HEK293 (cell line): ENCODE measurements around the gene ASNSD1.

Experiments
- CTCF ChIA-PET: fragments of 350-600 bp; formaldehyde crosslinking; extraction: SDS; loops from one replicate; lab custom pipeline; 2021; ENCODE audit warnings: antibody characterized with exemption; lab: Yijun Ruan, JAX
- POLR2A ChIA-PET: fragments of 300-600 bp; formaldehyde crosslinking; extraction: SDS; loops from one replicate; lab custom pipeline; 2020; ENCODE audit warnings: antibody characterized with exemption, inconsistent platforms; lab: Yijun Ruan, JAX
- H3K27ac ChIP-seq: fragments of 200-500 bp; sonication (Bioruptor generic); 2 replicates; pipeline ENCODE4 v1.5.1; 2014; ENCODE audit warnings: low read depth, low read length, control low read depth, inconsistent platforms; ENCODE audit errors: extremely low read depth
- H3K36me3 ChIP-seq, 2 experiments: fragments of 200-500 bp in 1 of 2; sonication (Bioruptor generic) in 1 of 2; 1 replicate in 1 of 2; 2 replicates in 1 of 2; pipeline ENCODE4 v1.5.1; 2014 to 2017; ENCODE audit warnings: inconsistent platforms in 2 of 2, low read length in 2 of 2; ENCODE audit not compliant: control insufficient read depth in 2 of 2, insufficient read depth in 1 of 2
- H3K4me1 ChIP-seq: fragments of 200-500 bp; sonication (Bioruptor generic); 2 replicates; pipeline ENCODE4 v1.5.1; 2014; ENCODE audit warnings: mild to moderate bottlenecking, low read length, inconsistent platforms; ENCODE audit not compliant: control insufficient read depth, insufficient read depth
- H3K4me3 ChIP-seq: 2 replicates; pipeline ENCODE4 v1.5.1; 2011; ENCODE audit warnings: low read depth, mild to moderate bottlenecking, control low read depth, low read length, moderate library complexity
- H3K9me3 ChIP-seq: fragments of 200-500 bp; sonication (Bioruptor generic); 2 replicates; pipeline ENCODE4 v1.5.1; 2014; ENCODE audit warnings: low read depth, low read length, inconsistent platforms; ENCODE audit not compliant: control insufficient read depth, insufficient read depth
- HOXD13 ChIP-seq: sonication (generic); formaldehyde crosslinking; IDR thresholded peaks from 2 replicates; pipeline ENCODE4 v1.8.0; 2022; ENCODE audit warnings: missing genetic modification reagents, borderline replicate concordance
- KLF17 ChIP-seq: fragments of 450-650 bp; formaldehyde crosslinking; IDR thresholded peaks from 2 replicates; pipeline ENCODE4 v1.5.1; 2016; ENCODE audit warnings: missing biosample characterization, missing genetic modification characterization
- MYNN ChIP-seq: fragments of 450-650 bp; formaldehyde crosslinking; IDR thresholded peaks from 2 replicates; pipeline ENCODE4 v1.5.1; 2016; ENCODE audit warnings: missing biosample characterization, missing genetic modification characterization, borderline replicate concordance
- PBX3 ChIP-seq: sonication (generic); formaldehyde crosslinking; IDR thresholded peaks from 2 replicates; pipeline ENCODE4 v1.8.1; 2022; ENCODE audit warnings: mild to moderate bottlenecking, moderate library complexity, missing genetic modification reagents
- SCRT2 ChIP-seq: fragments of 450-650 bp; formaldehyde crosslinking; IDR thresholded peaks from 2 replicates; pipeline ENCODE4 v1.5.1; 2016; ENCODE audit warnings: missing biosample characterization, missing genetic modification characterization
- ZBTB8A ChIP-seq: fragments of 450-650 bp; formaldehyde crosslinking; IDR thresholded peaks from 2 replicates; pipeline ENCODE4 v1.5.1; 2016; ENCODE audit warnings: missing biosample characterization, missing genetic modification characterization
- ZNF10 ChIP-seq: fragments of 450-650 bp; formaldehyde crosslinking; IDR thresholded peaks from 2 replicates; pipeline ENCODE4 v1.5.1; 2017; ENCODE audit warnings: missing biosample characterization, missing genetic modification characterization
- ZNF114 ChIP-seq: fragments of 450-650 bp; formaldehyde crosslinking; IDR thresholded peaks from 2 replicates; pipeline ENCODE4 v1.5.0; 2017; ENCODE audit warnings: missing biosample characterization, missing genetic modification characterization
- ZNF121 ChIP-seq: fragments of 450-650 bp; formaldehyde crosslinking; IDR thresholded peaks from 2 replicates; pipeline ENCODE4 v1.5.1; 2016; ENCODE audit warnings: missing biosample characterization, missing genetic modification characterization
- ZNF132 ChIP-seq: fragments of 450-650 bp; formaldehyde crosslinking; IDR thresholded peaks from 2 replicates; pipeline ENCODE4 v1.5.1; 2017; ENCODE audit warnings: missing biosample characterization, missing genetic modification characterization, borderline replicate concordance
- ZNF133 ChIP-seq: fragments of 450-650 bp; formaldehyde crosslinking; IDR thresholded peaks from 2 replicates; pipeline ENCODE4 v1.5.1; 2016; ENCODE audit warnings: missing biosample characterization, missing genetic modification characterization
- ZNF146 ChIP-seq: fragments of 450-650 bp; formaldehyde crosslinking; IDR thresholded peaks from 2 replicates; pipeline ENCODE4 v1.5.1; 2016; ENCODE audit warnings: missing biosample characterization, missing genetic modification characterization
- ZNF174 ChIP-seq: fragments of 450-650 bp; formaldehyde crosslinking; IDR thresholded peaks from 2 replicates; pipeline ENCODE4 v1.5.0; 2017; ENCODE audit warnings: missing biosample characterization, mild to moderate bottlenecking, missing genetic modification characterization
- ZNF211 ChIP-seq: fragments of 450-650 bp; formaldehyde crosslinking; IDR thresholded peaks from 2 replicates; pipeline ENCODE4 v1.5.1; 2016; ENCODE audit warnings: low read depth, missing biosample characterization, missing genetic modification characterization
- ZNF24 ChIP-seq: fragments of 450-650 bp; formaldehyde crosslinking; IDR thresholded peaks from 2 replicates; pipeline ENCODE4 v1.5.1; 2016; ENCODE audit warnings: missing biosample characterization, missing genetic modification characterization
- ZNF292 ChIP-seq: fragments of 450-650 bp; formaldehyde crosslinking; IDR thresholded peaks from 2 replicates; pipeline ENCODE4 v1.5.1; 2016; ENCODE audit warnings: low read depth, missing biosample characterization, missing genetic modification characterization, borderline replicate concordance
- ZNF510 ChIP-seq: fragments of 450-650 bp; formaldehyde crosslinking; IDR thresholded peaks from 2 replicates; pipeline ENCODE4 v1.5.1; 2018; ENCODE audit warnings: mild to moderate bottlenecking, missing genetic modification characterization, missing biosample characterization; ENCODE audit not compliant: insufficient replicate concordance
- ZNF548 ChIP-seq: fragments of 450-650 bp; formaldehyde crosslinking; IDR thresholded peaks from 2 replicates; pipeline ENCODE4 v1.5.1; 2016; ENCODE audit warnings: missing biosample characterization, missing genetic modification characterization
- ZNF585B ChIP-seq: fragments of 450-650 bp; formaldehyde crosslinking; IDR thresholded peaks from 2 replicates; pipeline ENCODE4 v1.5.1; 2016; ENCODE audit warnings: missing biosample characterization, missing genetic modification characterization
- ZNF626 ChIP-seq: fragments of 450-650 bp; sonication (Bioruptor Pico); formaldehyde crosslinking; IDR thresholded peaks from 2 replicates; pipeline ENCODE4 v1.5.1; 2018; ENCODE audit warnings: missing biosample characterization, missing genetic modification characterization, inconsistent platforms
- ZNF639 ChIP-seq: fragments of 450-650 bp; formaldehyde crosslinking; IDR thresholded peaks from 2 replicates; pipeline ENCODE4 v1.5.1; 2016; ENCODE audit warnings: missing biosample characterization, missing genetic modification characterization
- ZNF701 ChIP-seq: fragments of 450-650 bp; formaldehyde crosslinking; IDR thresholded peaks from 2 replicates; pipeline ENCODE4 v1.5.1; 2016; ENCODE audit warnings: missing biosample characterization, missing genetic modification characterization
- ZNF704 ChIP-seq: fragments of 450-650 bp; formaldehyde crosslinking; IDR thresholded peaks from 2 replicates; pipeline ENCODE4 v1.5.1; 2016; ENCODE audit warnings: missing biosample characterization, missing genetic modification characterization
- ZNF791 ChIP-seq: fragments of 450-650 bp; formaldehyde crosslinking; IDR thresholded peaks from 2 replicates; pipeline ENCODE4 v1.5.1; 2016; ENCODE audit warnings: missing biosample characterization, missing genetic modification characterization
- ZSCAN30 ChIP-seq: fragments of 450-650 bp; IDR thresholded peaks from 2 replicates; pipeline ENCODE4 v1.5.1; 2018; ENCODE audit warnings: missing biosample characterization, mild to moderate bottlenecking, missing genetic modification characterization, moderate library complexity
- ZSCAN4 ChIP-seq: fragments of 450-650 bp; formaldehyde crosslinking; IDR thresholded peaks from 2 replicates; pipeline ENCODE4 v1.5.1; 2017; ENCODE audit warnings: missing biosample characterization, missing genetic modification characterization

Gene ASNSD1

GRCh38 chr2:189654641-189655040, 6.6 kb upstream of the ASNSD1 start (continued):
- TF ChIP-seq ZBTB8A (tag by site-specific recombination) (no peak), ZNF510 (tag by site-specific recombination) (no peak), ZNF292 (tag by site-specific recombination) (no peak), ZNF211 (tag by site-specific recombination) (no peak), HOXD13 (CRISPR knock-in tag) (no peak)

- Histone ChIP-seq H3K36me3 (no peaks in the 10 kb centered on the region; a peak in 1 of 3 replicates), H3K27ac (no peak overlapping the region), H3K4me1 (peaks cover 20% of the 10 kb centered on the region), H3K4me3 (no peak overlapping the region), H3K9me3 (no peaks in the 10 kb centered on the region)
- TF ChIP-seq PBX3: no peak
- TF ChIP-seq MYNN (tag by site-specific recombination): no peak
- TF ChIP-seq ZNF146 (tag by site-specific recombination): no peak
- no peak for TF ChIP-seq SCRT2 (tag by site-specific recombination)
- no peak for TF ChIP-seq ZSCAN30 (tag by site-specific recombination)
- TF ChIP-seq ZSCAN4: no peak
- TF ChIP-seq ZNF585B (tag by site-specific recombination): no peak
- no peak for TF ChIP-seq KLF17 (tag by site-specific recombination)
- no peak for TF ChIP-seq ZNF791
- TF ChIP-seq ZNF114 (tag by site-specific recombination): no peak
- no peak for TF ChIP-seq ZNF626
- CTCF ChIA-PET: interaction anchor here (0.5 kb wide), 2 partner anchors 77 to 156 kb away, joined by 3 to 6 read pairs; partner anchors contain the start of gene SLC40A1
- POLR2A ChIA-PET: interaction anchor here (1.2 kb wide), 1 partner anchor 77 kb away, joined by 3 read pairs; the partner anchor contains the start of gene SLC40A1
Measured at GRCh38 chr2:189657867-189658266, 3.4 kb upstream of the ASNSD1 start.

GRCh38 chr2:189658306-189659212, 2.7 kb upstream of the ASNSD1 start:
- no peak overlapping the region; the same call in 1 of the 2 replicates for H3K27ac ChIP-seq
- CTCF ChIA-PET: interaction anchor here (0.5 to 2.5 kb wide), 6 partner anchors 8 to 781 kb away, joined by 3 to 10 read pairs (median 4); partner anchors contain the start of gene SLC40A1
- peaks cover 20% of the 10 kb centered on the region for H3K4me1 ChIP-seq
- H3K4me3 ChIP-seq: no peak overlapping the region
- POLR2A ChIA-PET: interaction anchor here (1.2 kb wide), 1 partner anchor 78 kb away, joined by 3 read pairs; the partner anchor contains the start of gene SLC40A1
- peaks cover 0 to 3% of the 10 kb centered on the region in 2 experiments; a peak in 2 of 3 replicates for H3K36me3 ChIP-seq
- H3K9me3 ChIP-seq: no peaks in the 10 kb centered on the region
- no peak for TF ChIP-seq ZNF174 (tag by site-specific recombination)
- no peak for TF ChIP-seq ZNF639 (tag by site-specific recombination)
- TF ChIP-seq ZNF24 (tag by site-specific recombination): no peak
- no peak for TF ChIP-seq ZNF133 (tag by site-specific recombination)
- TF ChIP-seq ZNF704 (tag by site-specific recombination): no peak
- TF ChIP-seq ZNF548 (tag by site-specific recombination): no peak
- no peak for TF ChIP-seq ZNF10 (tag by site-specific recombination)
- no peak for TF ChIP-seq ZNF701
- TF ChIP-seq ZNF132: no peak
- TF ChIP-seq ZNF121 (tag by site-specific recombination): no peak
- TF ChIP-seq ZNF146 (tag by site-specific recombination): no peak
